SW480 (cell line): Measurements from ENCODE around the gene SLC17A7.
A peak's percentile ranks its signal among the peaks of the same experiment; 100 is the strongest.

ENCODE experiments used
- DNase-seq: peaks from one replicate; pipeline ENCODE4 v3.0.0-alpha.2; 2016; ENCODE audit warnings: low spot score

The SLC17A7 gene

DNA sequence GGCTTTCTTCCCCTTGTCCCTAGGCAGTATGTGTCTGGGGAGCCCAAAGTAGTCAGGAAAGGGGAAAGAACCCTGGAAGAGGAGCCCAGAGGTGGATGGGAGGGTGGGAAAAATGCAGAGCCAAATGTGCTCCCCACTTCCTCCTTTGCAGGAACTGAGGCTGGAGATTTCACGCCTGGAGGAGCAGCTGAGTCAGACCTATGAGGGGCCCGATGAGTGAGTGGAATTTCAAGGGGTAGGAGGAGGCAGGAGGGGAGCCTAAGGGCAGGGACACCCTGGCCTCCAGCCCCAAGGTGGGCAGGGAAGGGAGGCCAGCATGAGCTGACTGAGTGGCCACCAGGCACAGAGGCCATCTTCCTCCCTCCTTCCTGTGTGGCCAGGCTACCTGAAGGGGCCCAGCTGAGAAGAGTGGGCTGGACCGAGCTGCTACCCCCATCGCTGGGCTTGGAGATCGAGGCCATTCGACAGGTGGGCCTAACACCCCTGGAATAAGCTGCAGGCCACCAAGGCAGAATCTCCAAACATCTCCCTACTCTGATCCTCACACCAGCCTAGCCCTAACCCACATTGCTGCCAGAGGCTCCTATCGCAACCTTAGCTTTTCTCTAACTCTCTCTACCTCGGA lies 32.4 kb downstream of the SLC17A7 start:
- DNase-seq: no peak

DNA sequence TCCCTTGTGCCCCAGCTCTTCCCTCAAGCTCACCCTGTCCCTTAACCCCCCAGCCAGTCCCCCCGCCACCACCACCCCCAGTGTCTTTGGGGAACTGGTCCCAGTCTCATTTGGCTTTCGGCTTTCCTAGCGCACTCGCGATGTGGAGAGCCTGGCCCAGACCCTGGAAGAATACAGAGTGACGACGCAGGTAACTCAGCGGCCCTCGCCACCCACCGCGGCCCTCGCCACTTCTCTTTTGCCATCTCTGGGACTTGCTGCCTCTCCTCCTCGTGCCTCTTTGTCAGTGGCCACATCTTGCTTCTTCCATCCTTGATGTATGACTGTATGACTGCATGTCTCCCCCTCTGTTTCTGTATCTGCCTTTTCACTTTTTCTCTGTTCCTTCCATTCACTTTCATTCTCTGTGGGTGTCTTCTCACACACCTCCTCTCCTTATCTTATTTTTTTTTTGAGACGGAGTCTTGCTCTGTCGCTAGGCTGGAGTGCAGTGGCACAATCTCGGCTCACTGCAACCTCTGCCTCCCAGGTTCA lies 33.8 kb downstream of the SLC17A7 start:
- DNase-seq: no peak

DNA sequence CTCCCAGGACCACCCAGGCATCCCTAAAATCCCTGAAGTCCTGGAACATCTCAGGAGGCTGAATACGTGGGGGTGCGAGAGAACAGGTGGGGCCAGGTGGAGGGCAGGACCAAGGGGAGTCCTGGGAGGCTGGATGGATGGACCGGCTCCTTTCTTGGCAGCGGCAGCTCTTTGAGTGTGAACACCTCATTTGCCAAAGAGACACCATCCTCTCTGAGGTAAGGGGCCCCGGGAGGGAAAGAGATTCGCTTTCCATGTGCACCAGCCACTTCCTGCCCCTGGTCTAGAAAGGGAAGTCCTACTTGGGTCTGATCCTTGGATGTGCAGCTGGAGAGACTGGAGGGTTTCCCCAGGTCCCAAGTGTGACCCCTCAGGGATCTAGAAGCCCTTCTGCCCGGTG lies 34.2 kb downstream of the SLC17A7 start:
- no peak for DNase-seq

DNA sequence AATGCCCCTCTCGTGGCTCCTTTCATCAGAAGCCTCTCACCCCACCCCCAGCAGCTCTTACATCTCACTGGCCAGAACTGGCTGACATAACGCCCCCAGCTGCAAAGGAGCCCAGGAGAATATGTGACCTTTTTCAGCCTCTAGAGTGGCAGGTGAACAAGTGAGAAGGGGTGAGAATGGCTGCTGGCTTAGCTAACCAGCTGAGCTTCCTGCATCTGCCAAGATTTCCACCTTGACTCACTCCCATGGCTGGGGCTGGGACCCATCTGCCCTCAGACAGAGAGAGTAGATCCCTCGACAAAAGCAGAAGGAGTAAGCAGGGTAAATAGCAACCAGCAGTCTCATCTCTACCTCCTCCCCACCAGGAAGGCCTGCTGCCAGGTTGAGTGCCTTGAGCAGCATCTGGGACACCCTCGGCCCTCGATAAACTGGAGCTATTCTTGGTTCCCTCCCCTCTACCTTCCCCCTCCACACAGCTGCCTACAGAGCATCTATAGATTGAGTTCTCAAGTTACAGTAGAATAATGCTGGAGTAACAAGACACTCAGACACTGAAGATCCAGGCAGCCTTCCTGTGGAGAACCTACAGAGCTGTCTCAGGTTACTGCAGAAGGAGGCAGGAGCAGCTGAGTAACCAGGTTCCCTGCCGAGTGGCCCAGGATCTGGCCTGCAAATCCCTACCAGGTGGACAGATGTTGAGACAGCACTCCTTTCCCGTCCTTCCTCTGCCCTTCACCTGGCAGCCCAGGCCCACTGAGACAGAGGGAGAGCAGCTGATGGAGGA lies 37.7 kb downstream of the SLC17A7 start:
- DNase-seq: peak; percentile 73

DNA sequence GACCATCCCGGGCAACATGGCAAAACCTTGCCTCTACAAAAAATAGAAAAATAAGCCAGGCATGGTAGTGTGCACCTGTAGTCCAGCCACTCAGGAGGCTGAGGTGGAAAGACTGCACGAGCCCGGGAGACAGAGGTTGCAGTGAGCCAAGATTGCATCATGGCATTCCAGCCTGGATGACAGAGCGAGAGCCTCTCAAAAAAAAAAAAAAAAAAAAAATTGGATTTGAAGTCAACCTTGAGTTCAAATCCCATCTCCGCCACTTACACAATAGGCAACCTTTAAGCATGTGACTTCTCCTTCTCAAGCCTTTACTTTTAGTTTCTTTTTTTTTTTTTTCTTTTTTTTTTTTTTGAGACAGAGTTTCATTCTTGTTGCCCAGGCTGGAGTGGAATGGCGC lies 41.3 kb downstream of the SLC17A7 start:
- no peak for DNase-seq

DNA sequence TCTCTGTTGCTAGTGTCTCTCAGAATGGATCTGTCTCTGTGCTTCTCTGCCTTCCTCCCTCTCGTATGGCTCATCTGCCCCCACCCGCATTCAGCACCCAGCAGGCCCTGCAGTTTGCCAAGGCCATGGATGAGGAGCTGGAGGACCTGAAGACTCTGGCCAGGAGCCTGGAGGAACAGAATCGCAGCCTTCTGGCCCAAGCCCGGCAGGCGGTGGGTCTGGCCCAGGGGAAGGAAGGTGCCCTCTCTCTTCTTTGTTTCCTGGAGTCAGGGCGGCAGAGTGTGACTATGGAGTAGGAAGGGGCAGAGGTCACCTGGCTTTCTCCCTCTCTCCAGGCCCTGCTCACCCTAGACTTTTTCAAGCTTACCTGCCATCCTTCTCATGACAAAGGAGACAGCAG lies 42.4 kb downstream of the SLC17A7 start:
- no peak for DNase-seq

DNA sequence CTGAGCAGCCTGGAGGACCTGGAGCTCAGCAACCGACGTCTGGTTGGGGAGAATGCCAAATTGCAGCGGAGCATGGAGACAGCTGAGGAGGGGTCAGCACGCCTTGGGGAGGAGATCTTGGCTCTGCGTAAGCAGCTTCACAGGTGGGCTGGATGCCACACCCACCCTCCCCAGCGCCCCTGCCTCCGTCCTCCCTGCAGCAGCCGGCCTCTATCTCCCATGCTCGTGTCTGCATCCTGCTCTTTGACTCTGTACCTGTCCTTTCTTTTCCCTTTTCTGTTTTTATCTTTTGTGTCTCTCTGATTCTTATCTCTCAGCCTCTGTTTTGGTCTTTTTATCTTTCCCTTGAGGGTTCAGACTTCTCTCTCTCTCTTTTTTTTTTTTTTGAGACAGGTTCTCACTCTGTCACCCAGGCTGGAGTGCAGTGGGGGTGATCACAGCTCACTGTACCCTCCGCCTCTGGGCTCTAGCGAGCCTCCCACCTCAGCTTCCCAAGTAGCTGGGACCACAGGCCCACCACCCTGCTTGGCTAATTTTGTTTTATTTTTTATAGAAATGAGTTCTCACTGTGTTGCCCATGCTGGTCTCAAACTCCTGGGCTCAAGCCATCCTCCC lies 43.2 kb downstream of the SLC17A7 start:
- DNase-seq: no peak

DNA sequence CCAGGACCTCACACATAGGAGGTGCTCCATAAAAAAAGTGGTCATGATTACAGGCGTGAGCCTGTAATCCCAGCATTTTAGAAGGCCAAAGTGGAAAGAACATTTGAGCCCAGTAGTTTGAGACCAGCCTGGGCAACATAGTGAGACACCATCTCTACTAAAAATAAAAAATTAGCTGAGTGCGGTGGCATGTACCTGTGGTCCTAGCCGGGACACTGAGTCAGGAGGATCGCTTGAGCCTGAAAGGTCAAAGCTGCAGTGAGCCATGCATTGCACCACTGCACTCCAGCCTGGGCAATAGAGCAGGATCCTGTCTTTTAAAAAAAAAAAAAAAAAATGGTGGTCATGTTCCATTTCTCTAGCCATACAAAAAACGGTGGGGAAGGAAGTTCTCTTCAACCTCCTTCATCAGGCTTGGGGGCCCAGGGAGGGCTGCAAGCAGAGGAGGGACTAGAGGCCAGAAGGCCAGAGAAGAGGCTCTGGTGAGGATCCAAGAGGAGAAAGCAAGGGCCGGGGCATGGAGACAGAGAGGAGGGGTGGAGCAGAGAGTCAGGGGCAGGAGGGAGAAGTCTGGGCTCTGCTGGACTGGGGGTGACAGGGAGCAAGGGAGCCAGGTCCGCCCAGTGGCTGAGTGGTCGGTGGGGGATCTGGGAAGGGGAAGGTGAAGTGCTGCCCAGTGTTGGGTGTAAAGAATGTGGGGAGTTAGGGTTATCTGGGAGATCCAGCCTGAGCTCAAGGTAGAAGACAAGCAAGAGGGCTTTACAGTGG lies 44.4 kb downstream of the SLC17A7 start:
- no peak for DNase-seq

DNA sequence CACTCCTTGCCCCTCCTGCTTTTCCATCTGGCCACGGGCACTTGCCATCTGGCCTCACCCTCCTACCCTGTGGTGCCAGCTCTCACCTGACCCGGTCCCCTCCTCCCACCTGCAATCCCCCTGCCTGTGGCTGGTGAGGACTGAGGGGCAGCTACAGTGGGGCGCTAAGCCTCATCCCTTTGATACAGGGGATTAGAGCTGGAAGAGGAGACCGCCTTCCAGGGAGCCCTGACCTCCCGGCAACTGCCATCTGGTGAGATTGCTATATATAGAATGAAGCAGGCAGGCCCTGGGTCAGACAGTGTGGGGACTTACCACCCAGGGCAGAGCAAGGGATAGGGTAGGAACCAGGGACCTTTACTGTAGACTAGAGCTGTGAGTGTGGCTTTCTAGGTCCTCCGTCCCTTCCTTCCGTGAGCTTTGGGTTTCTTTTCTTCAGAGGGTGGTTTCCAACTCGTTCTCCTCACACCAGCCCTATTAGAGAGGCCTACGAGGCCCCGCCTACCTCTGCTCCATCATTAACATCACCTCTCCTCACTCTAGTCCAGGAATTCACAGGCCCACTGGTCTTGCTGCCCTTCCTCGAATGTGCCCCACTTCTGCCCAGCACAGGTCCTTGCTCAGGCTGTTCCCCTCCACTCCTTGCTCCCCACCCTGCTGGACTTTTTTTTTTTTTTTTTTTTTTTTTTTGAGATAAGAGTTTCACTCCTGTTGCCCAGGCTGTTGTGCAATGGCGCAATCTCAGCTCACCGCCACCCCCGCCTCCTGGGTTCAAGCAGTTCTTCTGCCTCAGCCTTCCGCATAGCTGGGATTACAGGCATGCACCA lies 45.5 kb downstream of the SLC17A7 start:
- no peak for DNase-seq

DNA sequence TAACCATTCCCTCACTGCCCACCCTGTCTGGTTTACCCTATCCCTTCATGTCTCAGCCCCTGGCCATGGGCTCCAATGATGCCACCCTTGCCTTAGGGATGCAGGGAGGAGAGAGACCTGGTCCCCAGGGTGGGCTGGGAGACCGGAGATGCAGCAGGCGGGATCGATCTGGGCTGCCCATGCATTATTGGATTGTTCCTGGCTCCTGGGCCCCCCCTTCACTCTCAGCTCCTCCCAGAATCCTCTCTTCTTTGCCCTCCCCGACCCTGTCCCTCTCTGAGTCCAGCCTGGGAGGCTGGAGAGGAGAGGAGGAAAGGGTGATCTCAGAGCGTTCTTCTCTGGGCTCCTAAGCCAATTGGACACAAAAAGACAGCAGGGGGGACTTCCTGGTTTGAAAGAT lies 47.4 kb downstream of the SLC17A7 start:
- no peak for DNase-seq

DNA sequence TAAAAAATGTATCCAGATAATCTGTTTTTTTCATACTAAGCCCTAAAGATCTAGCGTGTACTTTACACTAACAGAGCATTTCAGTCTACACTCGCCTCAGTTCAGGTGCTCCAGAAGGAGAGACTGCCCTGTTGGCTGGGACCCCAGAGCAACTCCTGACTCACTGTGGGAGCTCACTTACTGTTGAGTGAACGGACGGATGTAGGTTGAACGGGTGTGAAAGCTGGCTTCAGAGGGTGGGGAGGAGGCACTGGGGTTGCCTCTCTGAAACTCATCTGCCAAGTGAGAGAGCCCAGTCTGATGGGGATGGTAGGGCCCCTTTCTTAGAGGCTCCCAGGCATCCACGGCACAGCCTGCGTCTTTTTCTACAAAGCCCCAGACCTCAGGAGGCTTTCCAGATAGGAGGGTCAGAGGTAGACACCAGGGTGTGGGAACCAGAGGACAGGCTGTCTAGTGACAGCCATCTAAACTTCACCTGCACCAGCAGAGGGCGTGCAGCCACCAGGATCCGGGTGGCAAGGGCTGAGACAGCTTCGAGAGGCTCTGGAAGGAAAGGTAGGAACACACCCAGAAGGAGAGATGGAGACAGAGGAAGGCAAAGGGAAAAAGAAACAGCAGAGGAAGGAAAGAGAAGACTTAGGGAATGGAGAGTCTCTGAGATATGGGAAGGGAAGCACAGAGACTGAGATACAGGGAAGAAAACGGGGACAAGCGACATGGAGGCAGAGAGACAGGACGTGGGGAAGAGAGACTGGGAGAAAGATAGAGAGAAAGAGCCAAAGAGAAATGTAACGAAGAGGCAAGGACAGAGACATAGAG lies 49.5 kb downstream of the SLC17A7 start:
- DNase-seq: peak; percentile 87

DNA sequence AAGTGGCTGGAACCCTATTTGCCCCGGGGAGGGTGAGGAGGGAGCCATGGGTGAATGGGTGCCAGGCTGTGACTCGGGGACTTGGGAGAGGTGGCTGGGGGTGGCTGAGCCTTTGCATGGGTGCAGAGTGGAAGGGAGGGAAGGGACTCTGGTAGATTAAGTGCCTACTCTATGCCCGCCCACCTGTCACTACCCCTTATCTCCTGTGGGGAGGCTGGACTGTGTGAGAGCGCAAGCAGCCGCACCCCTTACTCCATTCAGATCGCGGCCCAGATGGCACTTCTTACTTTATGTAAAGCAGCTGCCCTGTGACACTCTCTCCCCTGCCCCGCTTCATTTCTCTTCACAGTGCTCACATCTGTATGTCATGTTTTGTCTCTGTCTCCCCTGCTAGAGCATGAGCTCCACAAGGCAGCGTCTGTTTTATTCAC lies 50.4 kb downstream of the SLC17A7 start:
- no peak for DNase-seq

DNA sequence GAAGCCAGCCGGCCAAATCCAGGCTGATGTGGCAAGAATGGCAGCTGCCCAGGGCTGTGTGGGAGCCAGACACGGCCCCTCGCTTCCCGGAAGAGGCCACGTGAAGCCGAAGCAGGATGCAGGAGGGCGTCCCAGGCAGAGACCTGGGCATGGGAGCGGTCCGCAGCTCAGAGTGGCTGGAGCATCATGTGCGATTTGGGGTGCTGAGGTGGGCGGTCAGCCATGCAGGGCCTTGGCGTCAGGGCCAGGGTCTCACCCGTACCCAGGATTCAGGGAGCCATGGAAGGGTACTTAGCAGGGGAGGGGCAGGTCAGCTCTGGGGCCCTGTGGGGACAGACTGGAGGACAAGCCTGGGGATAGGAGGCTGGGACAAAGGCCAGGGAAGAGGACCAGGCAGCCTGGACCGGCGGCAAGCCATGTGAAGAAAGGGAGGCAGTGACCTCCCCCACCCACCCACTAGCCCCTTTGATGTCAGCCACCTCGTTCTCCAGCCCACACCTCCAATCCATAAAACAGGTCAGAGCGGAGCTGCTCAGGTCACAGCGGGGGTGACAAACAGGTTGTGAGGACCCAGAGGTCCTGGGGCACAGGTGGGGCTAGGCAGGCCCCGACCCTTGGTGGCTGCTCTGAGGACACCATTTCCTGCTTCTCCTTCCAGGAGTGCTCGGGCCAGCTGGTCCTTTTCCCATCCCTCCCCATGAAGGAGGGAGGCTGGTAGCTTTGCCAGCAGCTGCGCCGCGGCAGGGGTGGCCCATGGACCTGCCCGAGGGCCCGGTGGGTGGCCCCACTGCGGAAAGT lies 51.0 kb downstream of the SLC17A7 start:
- no peak for DNase-seq

DNA sequence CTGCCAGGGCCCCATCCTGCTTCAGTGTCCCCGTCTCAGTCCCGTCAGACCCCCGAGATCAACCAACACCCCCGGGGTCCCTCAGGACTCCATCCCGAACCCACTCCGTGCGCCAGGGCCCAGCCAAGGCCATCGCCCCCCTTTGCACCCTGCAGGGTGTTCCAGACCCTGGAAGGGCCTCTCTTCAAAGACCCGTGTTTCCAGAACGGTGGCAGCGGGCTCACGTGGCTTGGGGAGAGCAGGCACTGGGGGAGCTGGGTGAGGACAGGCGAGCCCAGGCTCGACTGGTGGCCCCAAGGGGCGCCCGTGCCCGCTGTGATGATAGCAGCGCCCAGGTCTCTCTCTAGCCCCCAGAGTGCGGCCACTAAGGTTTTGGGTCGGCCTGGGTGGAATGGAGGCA lies 51.9 kb downstream of the SLC17A7 start:
- DNase-seq: no peak

DNA sequence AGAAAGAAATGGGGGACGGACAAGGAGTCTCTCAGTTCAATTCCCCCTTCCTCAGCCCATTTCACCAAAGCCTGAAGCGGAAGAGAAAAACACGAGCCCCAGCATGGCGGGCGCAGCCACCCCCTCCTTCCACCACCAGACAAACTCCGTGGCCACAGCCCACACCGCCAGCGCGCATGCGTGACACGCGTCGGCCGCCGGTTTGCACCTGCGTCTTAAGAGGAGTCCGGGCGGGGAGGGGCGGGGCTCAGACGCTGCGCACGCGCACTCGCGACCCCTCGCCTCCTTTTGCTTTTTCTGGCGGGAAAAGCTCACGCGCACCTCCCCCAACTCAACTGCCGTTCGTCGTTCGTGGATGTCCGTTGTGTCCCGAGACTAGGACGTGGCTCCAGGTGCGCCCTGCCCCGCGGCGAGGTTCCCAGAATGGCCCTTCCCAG lies 53.4 kb downstream of the SLC17A7 start, which contains the start of gene KASH5:
Gene KASH5 (plus strand): TSS at position 314 of the 437 bp plus-strand sequence. CDS start 2,635 bp downstream, outside the sequence.
- DNase-seq: peak; percentile 45

DNA sequence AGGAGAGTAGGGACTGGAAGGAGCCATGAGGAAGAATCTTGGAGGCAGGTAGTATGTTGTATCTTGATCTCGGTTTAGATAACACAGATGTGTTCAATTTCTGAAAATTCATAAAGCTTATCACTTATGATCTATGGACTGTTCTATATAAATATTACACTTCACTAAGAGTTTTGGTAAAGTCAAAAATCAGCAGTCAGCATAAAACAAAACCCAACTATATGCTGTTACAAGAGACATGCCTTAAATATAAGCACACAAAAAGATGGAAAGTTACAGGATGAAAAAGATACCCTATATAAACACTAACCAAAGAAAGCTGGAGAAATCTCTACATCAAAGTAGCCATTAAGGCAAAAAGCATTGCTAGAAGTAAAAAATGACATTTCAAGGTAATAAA lies 57.7 kb downstream of the SLC17A7 start:
- no peak for DNase-seq

DNA sequence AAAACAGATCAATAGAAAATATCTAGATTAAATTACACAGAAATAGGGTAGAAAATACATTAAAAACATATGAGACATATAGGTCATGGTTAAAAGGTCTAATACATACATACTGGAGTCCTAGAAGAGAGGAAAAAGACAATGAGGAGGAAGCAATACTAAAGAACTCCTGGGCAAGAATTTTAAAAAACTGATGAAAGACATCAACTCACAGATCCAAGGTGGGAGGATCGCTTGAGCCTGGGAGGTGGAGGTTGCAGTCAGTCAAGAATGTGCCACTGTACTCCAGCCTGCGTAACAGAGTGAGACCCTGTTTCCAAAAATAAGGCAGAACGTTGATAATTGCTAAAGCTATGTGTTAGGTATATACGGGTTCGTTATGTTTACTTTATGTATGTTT lies 58.7 kb downstream of the SLC17A7 start:
- no peak for DNase-seq

DNA sequence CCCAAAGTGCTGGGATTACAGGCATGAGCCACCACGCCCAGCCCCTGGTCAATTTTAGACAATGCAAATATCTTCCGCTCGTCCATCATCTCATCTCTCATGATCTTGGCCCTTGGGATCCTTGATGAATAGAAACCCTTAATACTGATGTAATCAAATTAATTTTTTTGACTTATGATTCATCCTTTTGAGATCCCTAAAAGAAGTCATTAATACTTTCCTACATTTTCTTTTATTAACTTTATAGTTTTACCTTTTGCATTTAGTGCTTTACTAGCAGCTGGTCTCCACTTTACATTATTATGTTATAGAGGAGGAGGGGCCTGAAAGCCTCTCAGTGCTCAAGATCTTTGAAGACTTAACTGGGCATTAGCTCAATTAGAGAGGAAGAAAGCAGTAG lies 60.9 kb downstream of the SLC17A7 start:
- no peak for DNase-seq
